ENCODE data around the gene CCIN.

- TF ChIP-seq CTCF (IDR thresholded peaks at IDR 0.05; ENCODE audit: insufficient read depth, low read depth, low read length), result no peak
- no peak for TF ChIP-seq EZH2 (IDR thresholded peaks at IDR 0.05; ENCODE audit: insufficient read depth, low read length)
Observed at GRCh38 chr9:36161187-36161586, 8.0 kb upstream of the CCIN start.

Measured in astrocyte (in vitro differentiated cells and primary cell).